ENCODE measurements around the gene CACNA1I. TPM values are rescaled to one million over a fixed set of nuclear protein-coding genes. Genes with fewer than 3 reads are reported as not detected.

CACNA1I gene
- total and polyA plus RNA-seq, 2 experiments from 2014 or later, result 0.42 to 2.4 TPM

GRCh38 chr22:39635719-39636118 is 65.2 kb downstream of the CACNA1I start:
- TF ChIP-seq, protein P1, sequence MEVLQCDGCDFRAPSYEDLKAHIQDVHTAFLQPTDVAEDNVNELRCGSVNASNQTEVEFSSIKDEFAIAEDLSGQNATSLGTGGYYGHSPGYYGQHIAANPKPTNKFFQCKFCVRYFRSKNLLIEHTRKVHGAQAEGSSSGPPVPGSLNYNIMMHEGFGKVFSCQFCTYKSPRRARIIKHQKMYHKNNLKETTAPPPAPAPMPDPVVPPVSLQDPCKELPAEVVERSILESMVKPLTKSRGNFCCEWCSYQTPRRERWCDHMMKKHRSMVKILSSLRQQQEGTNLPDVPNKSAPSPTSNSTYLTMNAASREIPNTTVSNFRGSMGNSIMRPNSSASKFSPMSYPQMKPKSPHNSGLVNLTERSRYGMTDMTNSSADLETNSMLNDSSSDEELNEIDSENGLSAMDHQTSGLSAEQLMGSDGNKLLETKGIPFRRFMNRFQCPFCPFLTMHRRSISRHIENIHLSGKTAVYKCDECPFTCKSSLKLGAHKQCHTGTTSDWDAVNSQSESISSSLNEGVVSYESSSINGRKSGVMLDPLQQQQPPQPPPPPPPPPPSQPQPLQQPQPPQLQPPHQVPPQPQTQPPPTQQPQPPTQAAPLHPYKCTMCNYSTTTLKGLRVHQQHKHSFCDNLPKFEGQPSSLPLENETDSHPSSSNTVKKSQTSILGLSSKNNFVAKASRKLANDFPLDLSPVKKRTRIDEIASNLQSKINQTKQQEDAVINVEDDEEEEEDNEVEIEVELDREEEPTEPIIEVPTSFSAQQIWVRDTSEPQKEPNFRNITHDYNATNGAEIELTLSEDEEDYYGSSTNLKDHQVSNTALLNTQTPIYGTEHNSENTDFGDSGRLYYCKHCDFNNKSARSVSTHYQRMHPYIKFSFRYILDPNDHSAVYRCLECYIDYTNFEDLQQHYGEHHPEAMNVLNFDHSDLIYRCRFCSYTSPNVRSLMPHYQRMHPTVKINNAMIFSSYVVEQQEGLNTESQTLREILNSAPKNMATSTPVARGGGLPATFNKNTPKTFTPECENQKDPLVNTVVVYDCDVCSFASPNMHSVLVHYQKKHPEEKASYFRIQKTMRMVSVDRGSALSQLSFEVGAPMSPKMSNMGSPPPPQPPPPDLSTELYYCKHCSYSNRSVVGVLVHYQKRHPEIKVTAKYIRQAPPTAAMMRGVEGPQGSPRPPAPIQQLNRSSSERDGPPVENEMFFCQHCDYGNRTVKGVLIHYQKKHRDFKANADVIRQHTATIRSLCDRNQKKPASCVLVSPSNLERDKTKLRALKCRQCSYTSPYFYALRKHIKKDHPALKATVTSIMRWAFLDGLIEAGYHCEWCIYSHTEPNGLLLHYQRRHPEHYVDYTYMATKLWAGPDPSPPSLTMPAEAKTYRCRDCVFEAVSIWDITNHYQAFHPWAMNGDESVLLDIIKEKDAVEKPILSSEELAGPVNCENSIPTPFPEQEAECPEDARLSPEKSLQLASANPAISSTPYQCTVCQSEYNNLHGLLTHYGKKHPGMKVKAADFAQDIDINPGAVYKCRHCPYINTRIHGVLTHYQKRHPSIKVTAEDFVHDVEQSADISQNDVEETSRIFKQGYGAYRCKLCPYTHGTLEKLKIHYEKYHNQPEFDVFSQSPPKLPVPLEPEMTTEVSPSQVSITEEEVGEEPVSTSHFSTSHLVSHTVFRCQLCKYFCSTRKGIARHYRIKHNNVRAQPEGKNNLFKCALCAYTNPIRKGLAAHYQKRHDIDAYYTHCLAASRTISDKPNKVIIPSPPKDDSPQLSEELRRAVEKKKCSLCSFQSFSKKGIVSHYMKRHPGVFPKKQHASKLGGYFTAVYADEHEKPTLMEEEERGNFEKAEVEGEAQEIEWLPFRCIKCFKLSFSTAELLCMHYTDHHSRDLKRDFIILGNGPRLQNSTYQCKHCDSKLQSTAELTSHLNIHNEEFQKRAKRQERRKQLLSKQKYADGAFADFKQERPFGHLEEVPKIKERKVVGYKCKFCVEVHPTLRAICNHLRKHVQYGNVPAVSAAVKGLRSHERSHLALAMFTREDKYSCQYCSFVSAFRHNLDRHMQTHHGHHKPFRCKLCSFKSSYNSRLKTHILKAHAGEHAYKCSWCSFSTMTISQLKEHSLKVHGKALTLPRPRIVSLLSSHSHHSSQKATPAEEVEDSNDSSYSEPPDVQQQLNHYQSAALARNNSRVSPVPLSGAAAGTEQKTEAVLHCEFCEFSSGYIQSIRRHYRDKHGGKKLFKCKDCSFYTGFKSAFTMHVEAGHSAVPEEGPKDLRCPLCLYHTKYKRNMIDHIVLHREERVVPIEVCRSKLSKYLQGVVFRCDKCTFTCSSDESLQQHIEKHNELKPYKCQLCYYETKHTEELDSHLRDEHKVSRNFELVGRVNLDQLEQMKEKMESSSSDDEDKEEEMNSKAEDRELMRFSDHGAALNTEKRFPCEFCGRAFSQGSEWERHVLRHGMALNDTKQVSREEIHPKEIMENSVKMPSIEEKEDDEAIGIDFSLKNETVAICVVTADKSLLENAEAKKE (CRISPR knock-in tag; IDR thresholded peaks at IDR 0.05), result no peak
- TF ChIP-seq NANOG (IDR thresholded peaks at IDR 0.05; ENCODE audit: borderline replicate concordance) (no peak), ZNF114 (CRISPR knock-in tag; IDR thresholded peaks at IDR 0.05) (no peak), CREB1 (CRISPR knock-in tag; IDR thresholded peaks at IDR 0.05; ENCODE audit: low read depth) (no peak), ZNF331 (CRISPR knock-in tag; IDR thresholded peaks at IDR 0.05; ENCODE audit: low read depth) (no peak), JUNB (IDR thresholded peaks at IDR 0.05; ENCODE audit: unreplicated experiment) (no peak), EZH2phosphoT487 (IDR thresholded peaks at IDR 0.05; ENCODE audit: unreplicated experiment) (no peak), EZH2 (IDR thresholded peaks at IDR 0.05; ENCODE audit: low read depth, unreplicated experiment) (no peak), POLR2AphosphoS5 (IDR thresholded peaks at IDR 0.05; ENCODE audit: low read depth) (no peak), STAT1 (IDR thresholded peaks at IDR 0.05; ENCODE audit: unreplicated experiment) (no peak), REST (IDR thresholded peaks at IDR 0.05; ENCODE audit: unreplicated experiment) (no peak)
- TF ChIP-seq, protein P2, sequence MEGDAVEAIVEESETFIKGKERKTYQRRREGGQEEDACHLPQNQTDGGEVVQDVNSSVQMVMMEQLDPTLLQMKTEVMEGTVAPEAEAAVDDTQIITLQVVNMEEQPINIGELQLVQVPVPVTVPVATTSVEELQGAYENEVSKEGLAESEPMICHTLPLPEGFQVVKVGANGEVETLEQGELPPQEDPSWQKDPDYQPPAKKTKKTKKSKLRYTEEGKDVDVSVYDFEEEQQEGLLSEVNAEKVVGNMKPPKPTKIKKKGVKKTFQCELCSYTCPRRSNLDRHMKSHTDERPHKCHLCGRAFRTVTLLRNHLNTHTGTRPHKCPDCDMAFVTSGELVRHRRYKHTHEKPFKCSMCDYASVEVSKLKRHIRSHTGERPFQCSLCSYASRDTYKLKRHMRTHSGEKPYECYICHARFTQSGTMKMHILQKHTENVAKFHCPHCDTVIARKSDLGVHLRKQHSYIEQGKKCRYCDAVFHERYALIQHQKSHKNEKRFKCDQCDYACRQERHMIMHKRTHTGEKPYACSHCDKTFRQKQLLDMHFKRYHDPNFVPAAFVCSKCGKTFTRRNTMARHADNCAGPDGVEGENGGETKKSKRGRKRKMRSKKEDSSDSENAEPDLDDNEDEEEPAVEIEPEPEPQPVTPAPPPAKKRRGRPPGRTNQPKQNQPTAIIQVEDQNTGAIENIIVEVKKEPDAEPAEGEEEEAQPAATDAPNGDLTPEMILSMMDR (conservative IDR thresholded peaks at IDR 0.05; ENCODE audit: low read depth in 2 of 2), result no peak
- TF ChIP-seq, protein P3, sequence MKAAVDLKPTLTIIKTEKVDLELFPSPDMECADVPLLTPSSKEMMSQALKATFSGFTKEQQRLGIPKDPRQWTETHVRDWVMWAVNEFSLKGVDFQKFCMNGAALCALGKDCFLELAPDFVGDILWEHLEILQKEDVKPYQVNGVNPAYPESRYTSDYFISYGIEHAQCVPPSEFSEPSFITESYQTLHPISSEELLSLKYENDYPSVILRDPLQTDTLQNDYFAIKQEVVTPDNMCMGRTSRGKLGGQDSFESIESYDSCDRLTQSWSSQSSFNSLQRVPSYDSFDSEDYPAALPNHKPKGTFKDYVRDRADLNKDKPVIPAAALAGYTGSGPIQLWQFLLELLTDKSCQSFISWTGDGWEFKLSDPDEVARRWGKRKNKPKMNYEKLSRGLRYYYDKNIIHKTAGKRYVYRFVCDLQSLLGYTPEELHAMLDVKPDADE (IDR thresholded peaks at IDR 0.05), result no peak
- Mint-ChIP-seq H3K27ac (no peak overlapping the region), H3K9me3 (0 out of 3 replicates have a peak, but pooled peaks cover 4% of the 10 kb centered on the region), H3K36me3 (ENCODE audit: low read depth) (no peaks in the 10 kb centered on the region), H3K4me3 (no peak overlapping the region), H3K27me3 (ENCODE audit: insufficient read depth, low read depth, poor library complexity) (peaks cover 11% of the 10 kb centered on the region), H3K4me1 (peaks cover 21% of the 10 kb centered on the region)
- Histone ChIP-seq H3K36me3 (ENCODE audit: insufficient read depth) (no peaks in the 10 kb centered on the region), H3K4me3 (no peak overlapping the region), H3F3A (replicated peaks; ENCODE audit: low read depth) (no peaks in the 10 kb centered on the region), H3K27me3 (ENCODE audit: insufficient read depth) (no peaks in the 10 kb centered on the region), H3K79me2 (replicated peaks; ENCODE audit: insufficient read depth) (no peaks in the 10 kb centered on the region), H3K27ac (ENCODE audit: low read depth) (no peak overlapping the region), H2AFZ (no peak overlapping the region), H3K4me1 (ENCODE audit: insufficient read depth) (no peaks in the 10 kb centered on the region), H4K20me1 (replicated peaks; ENCODE audit: insufficient read depth) (no peaks in the 10 kb centered on the region), H3K9me2 (ENCODE audit: insufficient read depth) (no peaks in the 10 kb centered on the region), H3K4me2 (no peak overlapping the region)
- ATAC-seq (peak; percentile 40), DNase-seq (ENCODE audit: low spot score) (no peak)

Data from GM23338 (cell line).